Parathyroid adenoma (tissue), 2 donors: ENCODE measurements around the gene ATAD3C.

Source experiments
- H2AFZ ChIP-seq: fragments of 300-600 bp; sonication (generic); one replicate; pipeline ENCODE4 v1.7.0; 2017; ENCODE audit warnings: antibody characterized with exemption, mild to moderate bottlenecking
- H3K27ac ChIP-seq: fragments of 300-600 bp; sonication (generic); one replicate; pipeline ENCODE4 v1.7.0; 2017
- H3K27me3 ChIP-seq: fragments of 300-600 bp; sonication (generic); one replicate; pipeline ENCODE4 v1.7.0; 2017; ENCODE audit warnings: low read length; ENCODE audit not compliant: control insufficient read depth, insufficient read depth
- H3K36me3 ChIP-seq: fragments of 300-600 bp; sonication (generic); one replicate; pipeline ENCODE4 v1.7.0; 2017; ENCODE audit warnings: low read length; ENCODE audit not compliant: control insufficient read depth, insufficient read depth
- H3K4me1 ChIP-seq: fragments of 300-600 bp; sonication (generic); one replicate; pipeline ENCODE4 v1.7.0; 2017; ENCODE audit warnings: control low read depth
- H3K4me2 ChIP-seq: fragments of 300-600 bp; sonication (generic); one replicate; pipeline ENCODE4 v1.7.0; 2017; ENCODE audit warnings: low read length
- H3K4me3 ChIP-seq: fragments of 300-600 bp; sonication (generic); one replicate; pipeline ENCODE4 v1.7.0; 2017; ENCODE audit warnings: low read depth, low read length
- H3K79me2 ChIP-seq: fragments of 300-600 bp; sonication (generic); one replicate; pipeline ENCODE4 v1.7.0; 2017; ENCODE audit warnings: control low read depth
- H3K9ac ChIP-seq: fragments of 300-600 bp; sonication (generic); one replicate; pipeline ENCODE4 v1.7.0; 2017; ENCODE audit warnings: mild to moderate bottlenecking
- H3K9me3 ChIP-seq: fragments of 300-600 bp; sonication (generic); one replicate; pipeline ENCODE4 v1.7.0; 2017; ENCODE audit warnings: low read length; ENCODE audit not compliant: control insufficient read depth
- TF ChIP-seq, protein P1 (sequence below): fragments of 300-600 bp; sonication (generic); IDR thresholded peaks from one replicate; pipeline ENCODE4 v1.7.0; 2017; ENCODE audit warnings: antibody characterized with exemption, mild to moderate bottlenecking
- donor health status: primary hyperparathyroidism.

Gene ATAD3C

DNA sequence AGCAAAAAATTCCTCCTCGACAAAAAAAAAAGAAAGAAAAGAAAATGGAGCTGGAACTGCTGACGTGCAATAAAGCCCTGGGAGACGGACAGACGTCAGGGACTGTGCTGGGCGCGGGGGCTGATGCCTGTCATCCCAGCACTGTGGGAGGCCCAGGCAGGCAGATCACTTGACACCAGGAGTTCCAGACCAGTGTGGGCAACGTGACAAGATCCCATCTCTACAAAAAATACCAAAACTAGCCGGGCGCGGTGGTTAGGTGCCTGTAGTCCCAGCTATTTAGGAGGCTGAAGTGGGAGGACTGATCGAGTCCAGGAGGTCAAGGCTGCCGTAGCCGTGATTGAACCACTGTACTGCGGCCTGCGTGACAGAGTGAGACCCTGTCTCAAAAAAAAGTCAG, 24.8 kb upstream of the ATAD3C start:
- Histone ChIP-seq H3K27ac (no peak overlapping the region), H3K4me3 (no peak overlapping the region), H3K4me2 (no peak overlapping the region), H3K27me3 (no peaks in the 10 kb centered on the region), H3K9ac (no peak overlapping the region), H3K36me3 (no peaks in the 10 kb centered on the region), H2AFZ (no peak overlapping the region), H3K79me2 (no peaks in the 10 kb centered on the region), H3K4me1 (no peaks in the 10 kb centered on the region), H3K9me3 (no peaks in the 10 kb centered on the region)
- TF ChIP-seq, protein P1, sequence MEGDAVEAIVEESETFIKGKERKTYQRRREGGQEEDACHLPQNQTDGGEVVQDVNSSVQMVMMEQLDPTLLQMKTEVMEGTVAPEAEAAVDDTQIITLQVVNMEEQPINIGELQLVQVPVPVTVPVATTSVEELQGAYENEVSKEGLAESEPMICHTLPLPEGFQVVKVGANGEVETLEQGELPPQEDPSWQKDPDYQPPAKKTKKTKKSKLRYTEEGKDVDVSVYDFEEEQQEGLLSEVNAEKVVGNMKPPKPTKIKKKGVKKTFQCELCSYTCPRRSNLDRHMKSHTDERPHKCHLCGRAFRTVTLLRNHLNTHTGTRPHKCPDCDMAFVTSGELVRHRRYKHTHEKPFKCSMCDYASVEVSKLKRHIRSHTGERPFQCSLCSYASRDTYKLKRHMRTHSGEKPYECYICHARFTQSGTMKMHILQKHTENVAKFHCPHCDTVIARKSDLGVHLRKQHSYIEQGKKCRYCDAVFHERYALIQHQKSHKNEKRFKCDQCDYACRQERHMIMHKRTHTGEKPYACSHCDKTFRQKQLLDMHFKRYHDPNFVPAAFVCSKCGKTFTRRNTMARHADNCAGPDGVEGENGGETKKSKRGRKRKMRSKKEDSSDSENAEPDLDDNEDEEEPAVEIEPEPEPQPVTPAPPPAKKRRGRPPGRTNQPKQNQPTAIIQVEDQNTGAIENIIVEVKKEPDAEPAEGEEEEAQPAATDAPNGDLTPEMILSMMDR, result no peak

DNA sequence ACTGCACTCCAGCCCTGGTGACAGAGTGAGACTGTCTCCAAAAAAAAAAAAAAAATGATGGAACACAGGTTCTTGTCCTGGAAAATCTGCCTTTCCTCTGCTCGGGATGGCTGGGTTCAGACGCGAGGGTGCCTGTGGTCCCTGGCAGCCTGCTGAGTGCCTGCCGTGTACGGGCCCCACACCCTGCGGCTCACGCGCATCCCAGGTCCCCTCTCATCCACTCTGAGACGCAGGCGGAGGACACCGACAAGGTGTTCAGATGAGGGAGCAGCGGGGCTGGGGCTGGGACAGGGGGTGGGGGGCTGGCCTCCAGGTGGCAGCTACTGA, 24.1 kb upstream of the ATAD3C start:
- Histone ChIP-seq H3K27me3 (no peaks in the 10 kb centered on the region), H3K27ac (no peak overlapping the region), H3K9ac (no peak overlapping the region)

DNA sequence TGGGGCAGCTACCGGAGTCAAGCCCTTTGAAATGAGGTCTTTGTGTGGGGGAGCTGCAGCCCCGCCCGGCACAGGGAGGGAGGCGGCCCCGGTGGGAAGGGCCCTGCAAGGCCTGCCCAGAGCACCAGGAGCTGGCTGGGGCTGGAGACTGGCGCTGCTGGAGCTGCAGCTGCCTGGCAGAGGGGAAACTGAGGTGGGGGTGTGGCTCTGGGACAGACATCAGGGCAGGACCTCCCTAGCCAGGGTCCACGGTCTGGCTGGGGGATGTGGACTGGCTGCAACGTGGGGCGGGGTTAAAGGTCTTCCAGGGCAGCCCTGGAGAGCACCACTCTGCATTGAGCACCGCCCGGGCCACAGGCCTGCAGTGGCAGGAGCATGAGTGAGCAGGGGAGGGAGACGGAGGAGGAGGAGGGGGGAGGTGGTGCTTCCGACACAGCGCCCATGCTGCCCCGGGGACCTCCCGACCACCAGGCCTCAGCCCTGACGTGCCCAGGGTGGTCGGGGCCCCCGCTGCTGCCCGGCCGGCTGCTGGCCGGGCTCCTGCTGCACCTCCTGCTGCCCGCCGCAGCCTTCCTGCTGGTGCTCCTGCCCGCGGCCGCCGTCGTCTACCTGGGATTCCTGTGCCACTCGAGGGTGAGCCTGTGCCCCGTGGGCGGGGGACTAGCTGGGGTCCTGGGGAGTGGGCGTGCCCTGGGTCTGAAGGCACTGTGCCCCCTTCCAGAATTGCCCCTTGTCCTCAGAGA, 23.6 kb upstream of the ATAD3C start:
- H2AFZ ChIP-seq, result no peak overlapping the region
- H3K4me3 ChIP-seq, result no peak overlapping the region
- no peak overlapping the region for H3K9ac ChIP-seq
- TF ChIP-seq, protein P1, result no peak
- no peaks in the 10 kb centered on the region for H3K36me3 ChIP-seq
- no peak overlapping the region for H3K27ac ChIP-seq
- no peaks in the 10 kb centered on the region for H3K9me3 ChIP-seq
- no peaks in the 10 kb centered on the region for H3K27me3 ChIP-seq
- H3K79me2 ChIP-seq, result no peaks in the 10 kb centered on the region
- no peaks in the 10 kb centered on the region for H3K4me1 ChIP-seq
- no peak overlapping the region for H3K4me2 ChIP-seq

More for the DNA sequence above, 24.1 kb upstream of the ATAD3C start:
- H3K4me3 ChIP-seq, result no peak overlapping the region
- H3K79me2 ChIP-seq, result no peaks in the 10 kb centered on the region
- H3K36me3 ChIP-seq, result no peaks in the 10 kb centered on the region
- TF ChIP-seq, protein P1, result no peak
- no peaks in the 10 kb centered on the region for H3K9me3 ChIP-seq
- H3K4me2 ChIP-seq, result no peak overlapping the region
- H2AFZ ChIP-seq, result no peak overlapping the region
- no peaks in the 10 kb centered on the region for H3K4me1 ChIP-seq

DNA sequence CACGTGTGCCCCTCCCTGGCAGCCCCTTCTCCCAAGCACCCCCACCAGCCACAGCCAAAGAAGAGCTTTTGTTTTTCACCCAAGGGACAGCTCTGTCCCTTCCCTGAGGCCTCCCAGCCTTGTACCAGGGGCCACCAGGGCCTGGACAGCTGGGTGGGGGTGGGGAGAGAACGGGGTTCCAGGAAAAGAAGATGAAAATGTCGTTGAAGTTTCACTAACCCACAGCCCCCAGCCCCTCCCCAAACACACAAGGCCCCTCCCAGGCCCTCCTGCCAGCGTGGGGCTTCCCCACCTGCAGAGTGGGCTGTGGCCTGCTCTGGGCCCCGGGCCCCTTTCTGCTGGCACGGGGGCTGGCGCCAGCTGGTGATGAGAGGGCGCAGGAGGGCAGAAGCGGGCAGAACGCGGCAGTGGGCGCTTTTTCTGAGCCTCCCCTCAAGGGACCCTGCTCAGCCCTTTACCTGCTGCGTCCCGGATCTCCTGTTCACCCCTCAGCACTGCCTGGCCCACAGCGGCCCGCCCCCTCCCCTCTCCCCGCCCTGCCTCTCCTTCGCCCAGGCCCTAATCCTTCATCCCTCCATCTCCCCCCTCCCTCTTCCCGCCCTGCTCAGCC, 22.9 kb upstream of the ATAD3C start:
- no peaks in the 10 kb centered on the region for H3K79me2 ChIP-seq
- no peaks in the 10 kb centered on the region for H3K36me3 ChIP-seq
- H3K4me3 ChIP-seq, result no peak overlapping the region
- H3K27me3 ChIP-seq, result no peaks in the 10 kb centered on the region
- H3K9me3 ChIP-seq, result no peaks in the 10 kb centered on the region
- H3K4me1 ChIP-seq, result no peaks in the 10 kb centered on the region
- no peak overlapping the region for H3K4me2 ChIP-seq
- H2AFZ ChIP-seq, result no peak overlapping the region
- H3K27ac ChIP-seq, result no peak overlapping the region
- H3K9ac ChIP-seq, result no peak overlapping the region
- TF ChIP-seq, protein P1, result no peak
